G401.6 (cell line): ENCODE data around the gene COL6A3.

Experiments
- FAIRE-seq: peaks from 2 replicates; lab custom pipeline; 2012; peaks lifted over from hg19 to GRCh38; lab: Jason Lieb, UNC

The COL6A3 gene

GRCh38 chr2:237345411-237345810, 68.6 kb downstream of the COL6A3 start:
- FAIRE-seq = no peak

- no peak for FAIRE-seq
These were observed 69.0 kb downstream of the COL6A3 start for GRCh38 chr2:237344942-237345341.

GRCh38 chr2:237343993-237344392, 70.0 kb downstream of the COL6A3 start:
- no peak for FAIRE-seq

GRCh38 chr2:237341872-237342271, 72.1 kb downstream of the COL6A3 start:
- no peak for FAIRE-seq

- FAIRE-seq = no peak
These were observed 76.4 kb downstream of the COL6A3 start for GRCh38 chr2:237337586-237337985.

- FAIRE-seq = no peak
These were observed 77.8 kb downstream of the COL6A3 start for GRCh38 chr2:237336131-237336530.

GRCh38 chr2:237333748-237334147, 80.2 kb downstream of the COL6A3 start:
- FAIRE-seq = no peak

GRCh38 chr2:237330541-237330940, 83.4 kb downstream of the COL6A3 start:
- FAIRE-seq = no peak

GRCh38 chr2:237327175-237327950, 86.6 kb downstream of the COL6A3 start:
- FAIRE-seq = no peak

GRCh38 chr2:237326266-237327171, 87.4 kb downstream of the COL6A3 start:
- no peak for FAIRE-seq

GRCh38 chr2:237324837-237325236, 89.1 kb downstream of the COL6A3 start:
- no peak for FAIRE-seq

GRCh38 chr2:237324405-237324831, 89.5 kb downstream of the COL6A3 start:
- no peak for FAIRE-seq

GRCh38 chr2:237323656-237324055, 90.3 kb downstream of the COL6A3 start:
- no peak for FAIRE-seq

GRCh38 chr2:237322564-237322963, 91.4 kb downstream of the COL6A3 start:
- no peak for FAIRE-seq

- no peak for FAIRE-seq
These were observed 92.2 kb downstream of the COL6A3 start for GRCh38 chr2:237321746-237322145.

- no peak for FAIRE-seq
These were observed 93.0 kb downstream of the COL6A3 start for GRCh38 chr2:237320801-237321560.

- no peak for FAIRE-seq
These were observed 94.1 kb downstream of the COL6A3 start for GRCh38 chr2:237319887-237320286.

- no peak for FAIRE-seq
These were observed 94.7 kb downstream of the COL6A3 start for GRCh38 chr2:237319086-237319820.

- FAIRE-seq = no peak
These were observed 97.6 kb downstream of the COL6A3 start for GRCh38 chr2:237316339-237316738.

GRCh38 chr2:237315829-237316225, 98.1 kb downstream of the COL6A3 start:
- FAIRE-seq = no peak

GRCh38 chr2:237315170-237315828, 98.7 kb downstream of the COL6A3 start:
- FAIRE-seq = no peak
